HG02852 (cell line): Measurements from ENCODE around the gene MPZL1.
"Not testable (repeated sequence)": the region's sequence is repeated elsewhere in the genome, so short reads cannot be mapped to it uniquely, and the experiment has no call there.

ENCODE experiments used
- ATAC-seq: cut with Tn5 transposase; IDR thresholded peaks from one replicate; pipeline ENCODE4 v1.9.1; 2021; ENCODE audit warnings: mild to moderate bottlenecking, moderate library complexity; ENCODE audit not compliant: unreplicated experiment

MPZL1 gene

GRCh38 chr1:167718914-167719691 lies 2.7 kb upstream of the MPZL1 start:
- ATAC-seq, result no peak

- ATAC-seq, result not testable (repeated sequence)
These were observed 1.9 kb upstream of the MPZL1 start for GRCh38 chr1:167719715-167720421.

DNA sequence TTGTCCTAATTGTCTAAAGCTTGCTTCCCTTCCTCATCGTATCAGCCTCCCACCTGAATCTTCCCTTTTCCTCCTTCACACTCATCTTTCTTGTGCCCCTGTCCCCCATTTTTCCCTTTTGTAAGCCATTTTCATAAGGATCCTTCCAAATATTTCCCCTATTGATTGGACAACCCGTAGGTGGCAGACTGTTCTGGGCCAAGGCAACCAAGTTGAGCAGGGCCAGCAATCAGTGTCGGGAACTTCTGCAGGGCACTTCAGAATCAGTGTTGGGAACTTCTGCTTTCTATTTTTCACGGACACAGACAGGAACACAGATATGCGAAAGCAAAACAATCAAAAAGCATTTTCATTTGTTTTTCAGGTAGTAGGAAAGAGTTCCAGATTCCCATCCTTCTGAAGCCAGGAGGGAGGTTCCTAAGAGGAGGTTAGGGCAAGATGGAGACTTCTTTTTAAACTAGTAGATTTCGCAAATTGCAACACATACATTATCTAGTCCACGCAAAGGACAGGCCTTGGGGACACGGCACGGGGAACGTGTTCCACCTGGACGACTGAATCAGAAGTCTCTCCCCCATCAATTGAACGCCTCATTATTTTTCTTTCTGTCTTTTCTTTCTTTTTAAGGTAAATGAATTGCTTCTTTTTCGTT lies 691 bp upstream of the MPZL1 start:
- ATAC-seq, result no peak

- peak; percentile 34 for ATAC-seq
These were observed 529 bp downstream of the MPZL1 start for GRCh38 chr1:167722152-167722869.

DNA sequence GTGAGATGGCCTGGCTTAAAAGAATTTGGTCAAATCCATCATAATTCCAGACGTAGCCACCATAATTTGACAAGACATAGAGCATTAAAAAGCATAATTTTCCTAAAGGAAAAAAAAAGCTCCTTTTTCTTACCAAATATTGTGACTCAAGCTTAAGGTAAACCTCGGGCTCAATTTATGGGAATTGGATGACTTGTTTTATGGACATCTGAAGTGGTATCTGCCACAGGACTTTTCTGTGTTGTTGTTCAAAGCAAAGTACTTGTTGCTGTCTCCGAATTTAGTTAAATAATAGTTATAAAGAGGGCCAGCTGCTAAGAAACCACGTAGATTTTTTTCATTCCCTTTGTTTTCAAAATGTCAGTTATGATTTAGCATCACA lies 1.1 kb downstream of the MPZL1 start:
- ATAC-seq, result no peak

DNA sequence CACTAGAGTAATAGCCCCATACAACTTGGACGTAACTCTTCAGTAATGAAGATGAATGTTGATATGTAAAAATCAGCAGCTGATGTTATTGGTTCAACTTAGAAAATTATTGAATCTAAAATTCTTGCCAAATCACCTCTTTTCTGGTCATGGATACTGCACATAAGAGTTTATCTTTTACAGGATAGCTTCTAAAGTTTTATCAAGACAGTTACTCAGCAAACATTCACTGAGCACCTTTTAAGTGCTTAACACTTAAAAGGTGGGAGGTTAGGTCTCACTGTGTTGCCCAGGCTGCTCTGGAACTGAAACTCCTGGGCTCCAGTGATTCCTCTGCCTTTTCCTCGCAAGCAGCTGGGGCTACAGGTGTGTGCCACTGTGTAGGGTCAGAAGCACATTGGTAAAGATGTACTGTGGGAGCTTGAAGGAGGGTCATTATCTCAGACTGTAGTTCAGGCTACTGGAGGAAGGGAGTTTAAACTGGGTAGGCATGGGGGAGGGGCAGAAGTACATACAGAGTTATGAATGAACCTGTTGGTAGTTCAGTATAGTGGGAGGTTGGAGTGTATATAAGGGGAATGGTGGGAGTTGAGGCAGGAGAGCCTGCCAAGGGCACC lies 2.0 kb downstream of the MPZL1 start:
- no peak for ATAC-seq

DNA sequence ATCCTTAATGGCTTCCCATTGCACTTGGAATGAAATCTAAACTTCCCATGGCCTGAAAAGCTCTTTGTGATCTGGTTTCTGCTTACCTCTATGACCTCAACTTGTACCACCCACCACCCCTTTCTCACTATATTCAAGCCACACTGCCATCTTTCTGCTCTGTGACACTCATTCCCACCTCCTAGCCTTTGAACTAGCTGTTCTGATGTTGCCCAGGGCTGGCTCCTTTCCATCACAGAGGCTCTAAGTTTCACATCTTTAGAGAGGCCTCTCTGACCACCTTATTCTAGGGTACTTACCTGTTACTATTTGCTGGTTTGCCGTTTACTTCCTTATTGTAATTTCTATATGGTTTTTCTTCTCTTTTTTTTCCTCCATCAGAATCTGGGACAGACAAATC lies 4.2 kb downstream of the MPZL1 start:
- no peak for ATAC-seq

- no peak for ATAC-seq
These were observed 7.1 kb downstream of the MPZL1 start for GRCh38 chr1:167728818-167729410.

- ATAC-seq, result no peak
These were observed 12.4 kb downstream of the MPZL1 start for GRCh38 chr1:167734227-167734626.

DNA sequence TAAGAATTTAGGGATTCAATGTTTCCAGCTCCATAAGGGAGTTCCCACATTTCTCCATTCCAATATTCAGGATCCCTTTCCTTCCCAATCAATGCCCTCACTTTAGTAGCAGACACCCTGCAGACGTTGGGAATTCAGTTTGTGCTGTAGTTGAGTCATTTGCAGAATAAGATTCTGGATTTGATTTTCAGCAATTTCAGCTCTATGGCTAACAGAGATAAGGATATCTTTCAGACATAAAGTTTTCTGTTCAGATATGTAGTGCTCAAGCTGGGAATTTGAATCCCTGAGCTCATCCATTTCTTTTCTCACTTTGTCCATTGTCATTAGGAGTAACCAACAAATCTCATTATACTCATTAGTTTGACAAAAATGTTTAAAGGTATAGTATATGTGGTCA lies 13.1 kb downstream of the MPZL1 start:
- ATAC-seq, result no peak

- ATAC-seq, result no peak
These were observed 15.4 kb downstream of the MPZL1 start for GRCh38 chr1:167737169-167737568.

DNA sequence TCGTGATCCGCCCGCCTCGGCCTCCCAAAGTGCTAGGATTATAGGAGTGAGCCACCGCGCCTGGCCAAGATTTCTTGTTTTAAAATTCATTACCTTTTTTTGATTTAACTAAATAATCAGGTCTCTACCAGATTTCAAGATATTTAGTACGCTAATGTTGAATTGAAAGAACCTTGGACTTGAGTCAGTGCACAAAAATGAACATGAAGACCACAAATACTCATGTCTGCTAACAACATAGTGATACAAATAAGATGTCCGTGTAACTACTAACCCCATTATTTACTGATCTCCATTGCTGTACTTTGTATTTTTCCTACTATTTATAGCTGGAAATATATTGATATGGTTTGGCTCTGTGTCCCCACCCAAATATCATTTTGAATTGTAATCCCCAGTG lies 16.4 kb downstream of the MPZL1 start:
- ATAC-seq, result no peak

- no peak for ATAC-seq
These were observed 18.0 kb downstream of the MPZL1 start for GRCh38 chr1:167739752-167740151.

- ATAC-seq, result not testable (repeated sequence)
These were observed 19.3 kb downstream of the MPZL1 start for GRCh38 chr1:167741103-167741502.

GRCh38 chr1:167742392-167743057 lies 20.7 kb downstream of the MPZL1 start:
- ATAC-seq, result not testable (repeated sequence)

- no peak for ATAC-seq
These were observed 23.1 kb downstream of the MPZL1 start for GRCh38 chr1:167744901-167745300.

GRCh38 chr1:167746013-167746672 lies 24.4 kb downstream of the MPZL1 start:
- no peak for ATAC-seq

DNA sequence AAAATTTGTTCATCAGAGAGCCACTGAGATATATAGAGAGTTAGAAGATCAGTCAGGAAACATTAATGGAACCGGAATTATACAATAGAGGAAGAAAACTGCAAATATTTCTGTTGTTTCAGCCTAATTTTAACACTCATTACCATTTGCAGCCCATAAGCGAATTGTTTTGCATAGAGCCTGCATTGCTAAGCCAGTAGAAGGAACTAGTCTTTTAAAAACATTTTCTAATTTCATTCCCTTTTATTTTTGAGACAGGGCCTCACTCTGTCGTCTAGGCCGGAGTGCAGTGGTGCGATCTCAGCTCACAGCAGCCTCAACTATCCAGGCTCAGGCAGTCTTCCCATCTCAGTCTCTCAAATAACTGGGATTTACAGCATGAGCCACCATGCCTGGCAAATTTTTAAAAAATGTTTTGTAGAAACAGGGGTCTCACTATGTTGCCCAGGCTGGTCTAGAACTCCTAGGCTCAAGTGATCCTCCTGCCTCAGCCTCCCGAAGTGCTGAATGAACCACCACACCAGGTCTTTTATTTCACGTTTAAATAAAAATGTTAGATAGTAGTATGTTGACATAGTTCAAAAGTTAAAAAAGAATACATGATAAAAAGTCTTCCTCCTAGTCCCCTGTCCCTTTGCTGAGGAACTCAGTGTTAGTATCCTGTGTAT lies 25.3 kb downstream of the MPZL1 start:
- ATAC-seq, result no peak

DNA sequence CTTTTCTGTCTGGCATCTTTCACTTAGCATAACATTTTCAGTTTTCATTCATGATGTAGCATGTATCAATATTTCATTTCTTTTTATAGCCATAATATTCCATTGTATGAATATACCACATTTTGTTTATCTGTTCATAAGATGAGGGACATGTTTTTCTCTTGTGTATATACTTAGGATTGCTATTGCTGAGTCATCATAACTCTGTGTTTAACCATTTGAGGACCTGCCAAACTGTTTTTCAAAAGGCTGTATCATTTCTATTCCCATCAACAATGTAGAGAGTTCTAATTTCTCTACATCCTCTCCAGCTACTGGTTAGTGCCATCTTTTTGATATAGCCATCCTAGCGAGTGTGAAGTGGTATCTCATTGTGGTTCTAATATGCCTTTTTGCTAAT lies 26.2 kb downstream of the MPZL1 start:
- no peak for ATAC-seq
